Kidney tubule cell (primary cell): ENCODE results near the gene PITHD1.
A peak's percentile ranks its signal among the peaks of the same experiment; 100 is the strongest.
"Not testable (repeated sequence)": the region's sequence is repeated elsewhere in the genome, so short reads cannot be mapped to it uniquely, and the experiment has no call there.

ENCODE experiments used
- DNase-seq: peaks from one replicate; pipeline ENCODE4 v3.0.0-alpha.2; 2018; ENCODE audit warnings: low spot score

PITHD1 gene, protein sequence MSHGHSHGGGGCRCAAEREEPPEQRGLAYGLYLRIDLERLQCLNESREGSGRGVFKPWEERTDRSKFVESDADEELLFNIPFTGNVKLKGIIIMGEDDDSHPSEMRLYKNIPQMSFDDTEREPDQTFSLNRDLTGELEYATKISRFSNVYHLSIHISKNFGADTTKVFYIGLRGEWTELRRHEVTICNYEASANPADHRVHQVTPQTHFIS

DNA sequence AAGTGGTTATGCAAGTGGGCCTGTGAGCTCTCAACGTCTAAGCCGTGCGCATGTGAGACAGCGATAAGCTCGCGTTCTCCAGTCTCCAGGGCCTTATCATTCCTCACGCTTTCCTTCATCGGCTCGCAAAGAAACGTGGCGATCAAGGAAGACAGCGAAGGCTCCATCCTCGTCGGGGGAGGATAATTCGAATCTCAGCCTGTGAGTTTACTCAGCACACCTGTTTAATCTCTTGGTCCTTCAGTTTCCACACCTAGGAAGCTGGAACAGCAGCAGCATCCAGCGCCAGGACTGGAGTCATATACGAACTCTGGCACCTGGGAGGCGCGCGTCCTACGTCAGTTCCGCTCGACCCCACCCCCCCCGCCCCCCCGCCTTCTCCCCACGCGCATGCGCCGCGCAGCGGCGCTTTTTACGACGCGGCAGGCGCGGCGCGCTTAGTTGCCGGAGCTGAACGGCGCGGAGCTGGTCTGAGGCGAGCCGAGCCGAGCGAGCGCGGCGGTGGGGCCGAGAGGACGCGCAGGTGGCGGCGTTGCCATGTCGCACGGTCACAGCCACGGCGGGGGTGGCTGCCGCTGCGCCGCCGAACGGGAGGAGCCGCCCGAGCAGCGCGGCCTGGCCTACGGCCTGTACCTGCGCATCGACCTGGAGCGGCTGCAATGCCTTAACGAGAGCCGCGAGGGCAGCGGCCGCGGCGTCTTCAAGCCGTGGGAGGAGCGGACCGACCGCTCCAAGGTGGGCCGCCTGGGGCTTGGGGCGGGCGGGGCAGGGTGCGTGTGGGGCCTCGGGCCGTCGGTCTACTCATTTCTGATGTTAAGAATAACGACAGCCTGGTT, at the start of gene PITHD1:
Gene PITHD1 (plus strand): TSS at position 440 of the 836 bp plus-strand sequence. CDS start 98 bp downstream, at position 538.
- peak; percentile 89 for DNase-seq

GRCh38 chr1:23732363-23733224, 45.6 kb upstream of the PITHD1 start:
- DNase-seq = peak; percentile 40

DNA sequence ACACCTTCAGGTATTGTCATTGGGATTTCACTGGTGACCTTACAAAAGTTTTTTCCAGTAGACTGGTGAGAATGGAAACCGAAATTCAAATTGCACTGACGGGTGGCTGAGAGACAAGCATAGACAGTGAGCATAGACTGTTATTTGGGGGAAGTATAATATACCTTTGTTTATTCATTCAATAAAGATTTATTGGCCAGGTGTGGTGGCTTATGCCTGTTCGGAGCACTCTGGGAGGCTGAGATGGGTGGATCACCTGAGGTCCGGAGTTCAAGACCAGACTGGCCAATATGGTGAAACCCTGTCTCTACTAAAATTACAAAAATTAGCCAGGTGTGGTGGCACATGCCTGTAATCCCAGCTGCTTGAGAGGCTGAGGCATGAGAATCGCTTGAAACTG, 44.9 kb upstream of the PITHD1 start:
- DNase-seq = not testable (repeated sequence)

DNA sequence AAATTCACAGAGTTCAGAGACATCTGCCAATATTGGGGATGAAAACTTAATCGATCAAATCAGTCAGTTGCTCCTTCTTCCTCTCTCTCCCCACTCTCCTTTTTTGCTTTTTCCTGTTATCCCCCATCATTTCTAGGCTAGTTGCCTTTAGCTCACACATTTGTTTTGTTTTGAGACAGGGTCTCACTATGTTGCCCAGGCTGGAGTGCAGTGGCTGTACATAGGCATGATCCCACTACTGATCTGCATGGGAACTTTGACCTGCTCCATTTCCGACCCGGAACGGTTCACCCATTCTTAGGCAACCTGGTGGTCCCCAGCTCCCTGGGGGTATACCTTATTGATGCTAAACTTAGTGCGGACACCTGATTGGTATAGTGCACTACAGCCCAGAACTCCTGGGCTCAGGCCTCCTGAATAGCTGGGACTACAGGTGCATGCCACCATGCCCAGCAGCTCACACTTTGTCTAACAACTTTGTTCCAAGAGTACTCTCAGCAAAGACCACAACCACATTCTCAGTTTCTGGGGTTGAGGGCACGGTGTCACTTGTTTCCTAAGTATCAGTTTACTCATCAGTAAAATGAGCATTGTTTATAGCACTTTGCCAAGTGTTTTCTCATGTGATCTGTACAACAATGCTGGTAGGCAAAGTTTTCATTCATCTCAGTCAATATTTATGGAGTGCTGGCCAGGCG, 41.6 kb upstream of the PITHD1 start:
- no peak for DNase-seq

DNA sequence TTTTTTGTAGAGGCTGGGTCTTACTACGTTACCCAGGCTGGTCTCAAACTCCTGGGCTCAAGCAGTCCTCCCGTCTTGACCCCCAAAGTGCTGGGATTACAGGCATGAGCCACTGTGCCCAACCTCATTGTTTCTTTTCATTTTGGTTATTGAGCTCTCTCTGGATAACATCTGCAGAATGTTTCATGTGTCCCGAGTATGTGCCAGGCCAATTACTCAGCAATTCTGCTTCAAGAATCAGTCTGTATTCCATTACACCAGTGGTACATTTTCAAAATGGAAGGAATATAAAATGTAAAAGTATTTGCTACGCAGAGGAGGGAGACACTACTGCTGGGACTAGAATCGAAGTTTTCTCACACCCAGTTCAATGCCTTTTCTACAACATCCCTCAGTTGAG, 36.6 kb upstream of the PITHD1 start:
- no peak for DNase-seq

DNA sequence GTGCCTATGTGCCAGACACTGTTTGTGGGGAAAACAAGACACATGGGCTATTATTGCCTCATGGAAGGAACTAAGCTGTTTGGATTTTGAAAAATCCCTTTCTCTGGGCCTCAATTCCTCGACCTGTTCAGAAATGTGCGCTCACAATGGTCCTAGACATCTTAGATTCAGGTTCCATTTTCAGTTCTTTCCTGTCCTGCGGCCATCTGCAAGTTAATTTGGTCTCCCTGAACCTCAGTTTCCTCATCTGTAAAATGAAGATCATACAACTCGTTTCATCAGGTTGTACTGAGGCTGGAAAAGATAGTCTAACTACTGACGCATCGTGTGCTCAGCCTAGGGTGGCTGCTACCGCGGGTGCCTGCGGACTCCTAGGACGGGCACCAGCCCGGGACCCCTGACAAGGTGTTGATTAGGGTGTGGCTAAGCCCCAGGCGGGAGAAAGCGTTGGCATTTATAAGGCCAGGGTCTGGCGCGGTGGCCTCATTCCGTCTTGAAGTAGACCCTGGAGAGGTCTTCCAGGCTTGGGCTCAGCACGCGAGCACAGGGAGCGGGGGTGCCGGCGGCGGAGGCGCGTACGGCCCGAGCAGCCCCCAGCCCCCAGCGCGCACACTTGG, 35.4 kb upstream of the PITHD1 start:
- no peak for DNase-seq

DNA sequence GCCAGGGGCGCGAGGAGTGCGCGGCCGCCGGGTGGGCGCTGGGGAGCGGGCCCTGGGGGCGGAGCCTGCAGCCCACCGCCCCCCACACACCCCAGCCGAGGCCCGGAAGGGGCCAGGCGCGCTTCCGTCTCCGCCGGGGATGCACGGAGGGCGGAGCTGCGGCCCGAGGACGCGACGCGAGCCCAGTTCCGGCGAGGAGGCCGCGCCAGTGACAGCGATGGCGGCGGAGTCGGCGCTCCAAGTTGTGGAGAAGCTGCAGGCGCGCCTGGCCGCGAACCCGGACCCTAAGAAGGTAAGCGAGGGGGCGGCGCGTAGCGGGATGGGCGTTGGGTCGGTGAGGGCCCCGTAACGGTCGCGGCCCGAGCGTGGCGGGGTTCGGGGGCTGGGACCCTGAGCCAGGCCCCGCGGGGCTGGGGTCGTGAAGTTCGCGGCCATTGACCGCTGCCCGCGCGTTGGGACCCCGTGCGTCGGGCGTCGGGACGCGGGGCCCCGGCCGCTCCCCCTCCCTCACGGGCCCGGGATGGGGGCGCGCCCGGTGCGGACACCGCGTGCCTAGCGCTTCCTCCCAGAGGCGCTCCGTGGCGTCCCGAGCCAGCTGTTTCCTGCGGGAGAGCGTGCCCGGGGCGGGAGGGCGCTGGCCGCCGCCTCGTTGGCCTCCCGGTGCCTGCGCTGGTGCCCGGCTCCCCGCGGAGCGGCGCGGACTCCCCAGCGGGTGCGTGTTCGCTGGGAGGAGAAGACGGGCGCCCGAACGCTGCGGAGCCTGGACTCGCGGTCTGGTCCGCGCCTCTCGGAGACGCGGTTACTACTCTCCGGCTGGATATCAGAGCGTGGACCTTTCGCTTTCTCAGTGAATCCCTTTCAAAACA, 34.7 kb upstream of the PITHD1 start, which contains the start of gene ELOA:
Gene ELOA (plus strand): TSS at position 185 of the 866 bp plus-strand sequence. CDS start 33 bp downstream, at position 218.
- DNase-seq = peak; percentile 75

- peak; percentile 60 for DNase-seq
Observed at GRCh38 chr1:23745515-23745914, 32.7 kb upstream of the PITHD1 start.

DNA sequence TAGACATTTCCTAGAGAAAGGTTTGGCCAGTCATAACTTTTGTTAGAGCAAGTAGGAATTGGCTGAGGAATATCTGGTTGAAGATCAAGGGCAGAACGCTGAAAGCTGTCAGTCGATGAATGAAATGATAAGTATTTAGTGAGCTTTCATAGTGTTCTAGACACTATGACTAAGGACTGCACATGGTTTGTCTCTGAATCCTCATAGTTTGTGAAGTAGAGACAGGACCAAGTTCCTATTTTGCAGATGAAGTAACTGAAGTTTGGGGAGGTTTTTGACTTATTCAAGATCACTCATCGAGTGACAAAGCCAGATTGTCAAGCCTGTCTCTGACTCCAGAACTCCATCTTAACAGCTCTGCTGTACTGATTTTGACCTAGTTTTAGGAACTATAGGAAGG, 30.2 kb upstream of the PITHD1 start:
- no peak for DNase-seq

DNA sequence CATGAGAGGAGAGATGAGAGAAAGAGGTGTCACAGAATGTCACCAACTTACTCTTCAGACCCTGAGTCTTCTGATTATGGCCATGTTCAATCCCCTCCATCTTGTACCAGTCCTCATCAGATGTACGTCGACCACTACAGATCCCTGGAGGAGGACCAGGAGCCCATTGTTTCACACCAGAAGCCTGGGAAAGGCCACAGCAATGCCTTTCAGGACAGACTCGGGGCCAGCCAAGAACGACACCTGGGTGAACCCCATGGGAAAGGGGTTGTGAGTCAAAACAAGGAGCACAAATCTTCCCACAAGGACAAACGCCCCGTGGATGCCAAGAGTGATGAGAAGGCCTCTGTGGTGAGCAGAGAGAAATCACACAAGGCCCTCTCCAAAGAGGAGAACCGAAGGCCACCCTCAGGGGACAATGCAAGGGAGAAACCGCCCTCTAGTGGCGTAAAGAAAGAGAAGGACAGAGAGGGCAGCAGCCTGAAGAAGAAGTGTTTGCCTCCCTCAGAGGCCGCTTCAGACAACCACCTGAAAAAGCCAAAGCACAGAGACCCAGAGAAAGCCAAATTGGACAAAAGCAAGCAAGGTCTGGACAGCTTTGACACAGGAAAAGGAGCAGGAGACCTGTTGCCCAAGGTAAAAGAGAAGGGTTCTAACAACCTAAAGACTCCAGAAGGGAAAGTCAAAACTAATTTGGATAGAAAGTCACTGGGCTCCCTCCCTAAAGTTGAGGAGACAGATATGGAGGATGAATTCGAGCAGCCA, 27.0 kb upstream of the PITHD1 start:
- DNase-seq = peak; percentile 67

DNA sequence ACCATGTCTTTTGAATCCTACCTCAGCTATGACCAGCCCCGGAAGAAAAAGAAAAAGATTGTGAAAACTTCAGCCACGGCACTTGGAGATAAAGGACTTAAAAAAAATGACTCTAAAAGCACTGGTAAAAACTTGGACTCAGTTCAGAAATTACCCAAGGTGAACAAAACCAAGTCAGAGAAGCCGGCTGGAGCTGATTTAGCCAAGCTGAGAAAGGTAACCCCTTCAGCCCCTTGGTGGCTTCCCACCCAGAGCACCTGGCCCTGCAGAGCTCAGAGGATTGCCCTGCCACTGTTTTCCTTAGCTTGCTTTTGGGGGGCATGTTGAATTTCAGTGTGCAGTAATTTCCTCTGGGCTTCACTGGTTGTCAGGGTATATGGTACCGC, 26.4 kb upstream of the PITHD1 start:
- DNase-seq = no peak

DNA sequence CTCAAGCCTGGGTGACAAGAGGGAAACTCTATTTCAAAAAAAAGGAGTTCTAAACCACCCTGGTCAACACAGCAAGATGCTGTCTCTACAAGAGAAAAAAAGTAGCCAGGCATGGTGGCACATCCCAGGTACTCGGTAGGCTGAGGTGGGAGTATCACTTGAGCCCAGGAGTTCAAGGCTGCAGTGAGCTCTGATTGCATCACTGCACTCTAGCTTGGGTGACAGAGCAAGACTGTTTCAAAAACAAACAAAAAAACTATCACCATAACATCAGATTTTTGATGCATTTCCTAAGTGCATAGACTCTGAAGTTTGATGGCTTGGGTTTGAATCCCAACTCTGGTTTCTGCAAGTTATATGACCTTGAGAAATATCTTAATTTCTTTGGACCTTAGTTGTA, 25.3 kb upstream of the PITHD1 start:
- no peak for DNase-seq

- DNase-seq = peak; percentile 79
Observed at GRCh38 chr1:23756676-23757075, 21.5 kb upstream of the PITHD1 start.

DNA sequence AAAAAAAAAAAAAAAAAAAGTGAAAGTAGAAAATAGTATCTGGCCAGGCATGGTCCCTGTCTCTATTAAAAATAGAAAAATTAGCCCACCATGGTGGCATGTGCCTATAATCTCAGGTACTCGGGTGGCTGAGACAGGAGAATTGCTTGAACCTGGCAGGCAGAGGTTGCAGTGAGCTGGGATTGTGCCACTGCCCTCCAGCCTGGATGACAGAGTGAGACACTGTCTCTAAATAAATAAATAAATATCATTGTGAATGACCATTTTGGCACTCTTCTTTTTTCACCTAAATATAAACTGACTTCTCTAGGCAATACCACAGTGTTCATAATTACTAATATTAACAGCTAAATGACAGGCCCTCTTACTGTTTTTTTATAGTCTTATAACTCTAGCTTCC, 20.4 kb upstream of the PITHD1 start:
- no peak for DNase-seq

- DNase-seq = no peak
Observed at GRCh38 chr1:23759277-23759676, 18.9 kb upstream of the PITHD1 start.

GRCh38 chr1:23763041-23763577, 15.1 kb upstream of the PITHD1 start:
- DNase-seq = no peak

- DNase-seq = no peak
Observed at GRCh38 chr1:23768733-23769132, 9.5 kb upstream of the PITHD1 start.

- peak; percentile 79 for DNase-seq
Observed at GRCh38 chr1:23772049-23772853, 6.0 kb upstream of the PITHD1 start.

DNA sequence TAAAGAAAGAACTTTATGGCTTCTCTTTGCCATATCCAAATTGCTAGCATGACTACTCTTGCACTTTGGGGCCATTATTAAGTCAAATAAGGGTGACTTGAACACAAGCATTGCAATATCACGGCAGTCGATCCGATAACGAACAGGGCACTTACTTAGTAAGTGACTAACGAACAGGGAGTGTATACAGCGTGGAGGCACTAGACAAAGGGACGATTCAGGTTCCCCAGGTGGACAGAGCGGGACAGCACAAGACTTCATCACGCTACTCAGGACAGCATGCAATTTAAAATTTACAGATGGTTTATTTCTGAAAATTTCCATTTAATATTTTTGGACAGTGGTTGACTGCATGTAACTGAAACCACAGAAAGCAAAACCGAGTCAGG, 5.4 kb upstream of the PITHD1 start:
- no peak for DNase-seq
